Heart left ventricle (tissue), 16 donors: ENCODE results near the gene SNAP29. TPM values are rescaled to one million over a fixed set of nuclear protein-coding genes. Genes with fewer than 3 reads are reported as not detected.
"Not testable (repeated sequence)": the region's sequence is repeated elsewhere in the genome, so short reads cannot be mapped to it uniquely, and the experiment has no call there.

ENCODE experiments used
- ATAC-seq, 4 donors: fragments of 200-7000 bp; cut with Tn5 transposase; one replicate each; pipeline ENCODE4 v1.9.1; 2020 to 2022; ENCODE audit warnings: moderate library complexity in 4 of 4, mild to moderate bottlenecking in 3 of 4, moderate number of reproducible peaks in 1 of 4
- DNase-seq, 5 donors: peaks; one replicate each; pipeline ENCODE4 v3.0.0-alpha.2; 2020
- H3K27ac ChIP-seq, 12 donors: fragments of 200-600 bp; sonication (generic) in 4 of 12; one replicate each; pipeline versions ENCODE4 v1.5.0 to v1.8.0; 2016 to 2022; ENCODE audit warnings: mild to moderate bottlenecking in 2 of 12
- H3K27me3 ChIP-seq, 9 donors: fragments of 200-600 bp; sonication (generic) in 2 of 9; one replicate each; pipeline versions ENCODE4 v1.5.1 to v1.8.0; 2016 to 2022; ENCODE audit warnings: mild to moderate bottlenecking in 3 of 9
- H3K36me3 ChIP-seq, 9 donors: fragments of 200-600 bp; sonication (generic) in 2 of 9; one replicate each; pipeline versions ENCODE4 v1.5.0 to v1.8.0; 2018 to 2022; ENCODE audit warnings: mild to moderate bottlenecking in 2 of 9
- H3K4me1 ChIP-seq, 12 donors: fragments of 200-600 bp; sonication (generic) in 4 of 12; one replicate each; pipeline versions ENCODE4 v1.5.0 to v1.8.0; 2016 to 2022; ENCODE audit warnings: mild to moderate bottlenecking in 3 of 12
- H3K4me3 ChIP-seq, 12 donors: fragments of 200-600 bp; sonication (generic) in 4 of 12; one replicate each; pipeline versions ENCODE4 v1.5.0 to v1.8.0; 2017 to 2022; ENCODE audit warnings: mild to moderate bottlenecking in 9 of 12, moderate library complexity in 4 of 12
- H3K9me3 ChIP-seq, 12 donors: fragments of 200-600 bp; sonication (generic) in 4 of 12; one replicate each; pipeline versions ENCODE4 v1.5.0 to v1.8.0; 2016 to 2022; ENCODE audit warnings: mild to moderate bottlenecking in 1 of 12
- POLR2A ChIP-seq, 2 donors: fragments of 450-650 bp; IDR thresholded peaks; one replicate each; pipeline ENCODE4 v1.6.1; 2017; ENCODE audit warnings: antibody characterized with exemption in 2 of 2, mild to moderate bottlenecking in 2 of 2, moderate library complexity in 2 of 2
- WGBS, 4 donors: extraction: QIAGEN DNeasy Blood & Tissue Kit in 2 of 4; methylation state at CpG; one replicate each; pipeline versions ENCODE4 v1.1.5 to v1.1.7; 2013 to 2018; 5-methylcytosine and 5-hydroxymethylcytosine counted together
- intact Hi-C, 10 donors: fragments of 100-400 bp; cut with DNase I; formaldehyde crosslinking; loops; one replicate each; pipeline versions ENCODE4 v1.11.1 to v1.14.2; 2022
- polyA plus RNA-seq, 2 donors: library from polyadenylated mRNA; stranded (reverse); fragments of 200-250 nt; gene quantifications; one replicate each; pipeline ENCODE4 v1.2.3, GENCODE V29; 2013
- total RNA-seq, 9 donors: library from RNA; depleted of rRNA in 2 of 9; stranded (reverse); fragments of >200 nt in 2 of 9; fragmentation: NEBNext Ultra II Directional in 3 of 9; extraction: Animal tissue kit (Norgen Biotek cat#: 25700) in 3 of 9; gene quantifications; one replicate each; pipeline versions ENCODE4 v1.1.0 to v1.2.4, GENCODE V29; 2016 to 2023
- TF ChIP-seq, protein P1 (sequence below), 12 donors: fragments of 200-600 bp; sonication (generic) in 4 of 12; IDR thresholded peaks; one replicate each; pipeline versions ENCODE4 v1.5.0 to v1.8.0; 2018 to 2022; ENCODE audit warnings: antibody characterized with exemption in 12 of 12, mild to moderate bottlenecking in 5 of 12
- donor health status: ischemic (EF 13 %, LVEDD 7.1; RV severe dilation, severe dysfunction).
- donor health status: healthy with polysubstance abuse.
- donor health status: DM: no; HTN: yes; CAD: no.
- donor health status: DM: no; HTN: no; CAD: no.
- donor health status: ischemic (EF 25% LVEDD 6.9; RV normal size, moderate dysfunction).
- donor health status: ischemic (EF 25% LVEDD 5.7; RV mildly dilated, moderate dysfunction).
- donor health status: healthy.
- donor health status: DM: yes; HTN: yes; CAD: no.
- donor health status: ischemic (EF 35%, LVEDD 5.7; RV mildly dilated, moderate dysfunction).
- donor health status: nonischemic (EF 11% LVEDD 7.7; RV severe dilation, severe dysfunction).
- donor health status: DM: yes; HTN: yes; CAD: no.
- donor health status: PGD.
- donor health status: ischemic (EF 29% LVEDD 5.4; RV normal size, mild dysfunction).
- donor health status: nonischemic (EF 23%, LVEDD 6.1; RV moderate dilation, normal function).

The SNAP29 gene
- total and polyA plus RNA-seq, 11 donors: 10.5 to 38.7 (median 26.1) TPM

- DNase-seq: no peak
- Histone ChIP-seq H3K27ac (no peak overlapping the region), H3K4me1 (peaks cover 0 to 17% (median 6%) of the 10 kb centered on the region in 12 donors), H3K9me3 (no peaks in the 10 kb centered on the region), H3K36me3 (peaks cover 0 to 30% (median 23%) of the 10 kb centered on the region in 9 donors), H3K27me3 (no peaks in the 10 kb centered on the region), H3K4me3 (no peak overlapping the region)
- 98 to 100% (median 98%) methylated on average over 2 of the region's 2 CpGs for WGBS, 4 donors
- no peak for TF ChIP-seq POLR2A (IDR thresholded peaks at IDR 0.05)
- TF ChIP-seq, protein P1, sequence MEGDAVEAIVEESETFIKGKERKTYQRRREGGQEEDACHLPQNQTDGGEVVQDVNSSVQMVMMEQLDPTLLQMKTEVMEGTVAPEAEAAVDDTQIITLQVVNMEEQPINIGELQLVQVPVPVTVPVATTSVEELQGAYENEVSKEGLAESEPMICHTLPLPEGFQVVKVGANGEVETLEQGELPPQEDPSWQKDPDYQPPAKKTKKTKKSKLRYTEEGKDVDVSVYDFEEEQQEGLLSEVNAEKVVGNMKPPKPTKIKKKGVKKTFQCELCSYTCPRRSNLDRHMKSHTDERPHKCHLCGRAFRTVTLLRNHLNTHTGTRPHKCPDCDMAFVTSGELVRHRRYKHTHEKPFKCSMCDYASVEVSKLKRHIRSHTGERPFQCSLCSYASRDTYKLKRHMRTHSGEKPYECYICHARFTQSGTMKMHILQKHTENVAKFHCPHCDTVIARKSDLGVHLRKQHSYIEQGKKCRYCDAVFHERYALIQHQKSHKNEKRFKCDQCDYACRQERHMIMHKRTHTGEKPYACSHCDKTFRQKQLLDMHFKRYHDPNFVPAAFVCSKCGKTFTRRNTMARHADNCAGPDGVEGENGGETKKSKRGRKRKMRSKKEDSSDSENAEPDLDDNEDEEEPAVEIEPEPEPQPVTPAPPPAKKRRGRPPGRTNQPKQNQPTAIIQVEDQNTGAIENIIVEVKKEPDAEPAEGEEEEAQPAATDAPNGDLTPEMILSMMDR (IDR thresholded peaks at IDR 0.05): no peak
- ATAC-seq: no peak
- intact Hi-C loops: no loop called here
These were observed 21.6 kb upstream of the SNAP29 start for GRCh38 chr22:20836987-20837823.

- H3K4me1 ChIP-seq: peaks cover 0 to 20% (median 9%) of the 10 kb centered on the region in 12 donors
- H3K27ac ChIP-seq, ATAC-seq, intact Hi-C loops, DNase-seq, H3K27me3 ChIP-seq, H3K9me3 ChIP-seq, H3K36me3 ChIP-seq, H3K4me3 ChIP-seq: not testable (repeated sequence)
- WGBS, 4 donors: 89 to 98% (median 97%) methylated on average over 10 of the region's 10 CpGs
These were observed 19.5 kb upstream of the SNAP29 start for GRCh38 chr22:20839354-20839753.

- DNase-seq (no peak), ATAC-seq (no peak)
- no peaks in the 10 kb centered on the region for H3K9me3 ChIP-seq
- peaks cover 0 to 3% (median 0%) of the 10 kb centered on the region in 9 donors for H3K36me3 ChIP-seq
- intact Hi-C loops: no loop called here
- H3K27me3 ChIP-seq: no peaks in the 10 kb centered on the region
- peaks cover 0 to 23% (median 9%) of the 10 kb centered on the region in 12 donors for H3K4me1 ChIP-seq
- H3K27ac ChIP-seq: no peak overlapping the region
- WGBS, 4 donors: 88 to 93% (median 91%) methylated on average over 3 of the region's 3 CpGs
- H3K4me3 ChIP-seq: no peak overlapping the region
- TF ChIP-seq, protein P1 (IDR thresholded peaks at IDR 0.05): no peak
- TF ChIP-seq POLR2A (IDR thresholded peaks at IDR 0.05): no peak
These were observed 18.8 kb upstream of the SNAP29 start for GRCh38 chr22:20839837-20840645.

DNA sequence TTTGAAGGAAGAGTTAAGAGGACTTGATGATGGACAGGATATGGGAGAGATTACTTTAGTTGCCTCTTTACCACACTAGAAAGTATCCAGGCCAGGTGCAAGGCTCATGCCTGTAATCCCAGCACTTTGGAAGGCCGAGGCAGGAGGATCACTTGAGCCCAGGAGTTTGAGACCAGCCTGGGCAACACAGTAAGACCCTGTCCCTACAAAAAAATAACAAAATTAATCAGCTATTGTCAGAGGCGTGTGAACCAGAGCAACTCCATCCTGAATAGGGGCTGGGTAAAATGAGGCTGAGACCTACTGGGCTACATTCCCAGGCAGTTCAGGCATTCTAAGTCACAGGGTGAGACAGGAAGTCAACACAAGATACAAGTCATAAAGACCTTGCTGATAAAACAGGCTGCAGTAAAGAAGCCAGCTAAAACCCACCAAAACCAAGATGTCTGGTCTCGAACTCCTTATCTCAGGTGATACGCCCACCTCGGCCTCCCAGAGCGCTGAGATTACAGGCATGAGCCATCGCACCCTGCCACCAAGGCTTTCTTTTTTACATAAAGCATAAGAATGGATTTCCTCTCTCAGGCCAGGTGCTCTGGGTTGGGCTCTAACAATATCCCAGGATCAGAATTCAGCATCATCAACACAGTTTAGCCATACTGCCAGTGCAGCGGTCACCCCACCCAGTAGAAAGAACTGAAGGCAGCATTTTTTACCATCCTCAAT lies 18.0 kb upstream of the SNAP29 start:
- H3K27me3 ChIP-seq: no peaks in the 10 kb centered on the region
- intact Hi-C loops: no loop called here
- no peak for TF ChIP-seq POLR2A (IDR thresholded peaks at IDR 0.05)
- TF ChIP-seq, protein P1 (IDR thresholded peaks at IDR 0.05): no peak
- peaks cover 0 to 30% (median 10%) of the 10 kb centered on the region in 12 donors for H3K4me1 ChIP-seq
- no peaks in the 10 kb centered on the region for H3K9me3 ChIP-seq
- H3K4me3 ChIP-seq: no peak overlapping the region
- no peaks in the 10 kb centered on the region for H3K36me3 ChIP-seq
- ATAC-seq (no peak), DNase-seq (no peak)
- 82 to 90% (median 84%) methylated on average over 8 of the region's 8 CpGs for WGBS, 4 donors
- H3K27ac ChIP-seq: no peak overlapping the region
